Stimulated activated CD8-positive, alpha-beta memory T cell treated with anti-CD3 and anti-CD28 coated beads, Interleukin-7, amount 100 ng/mL, for 1 hour (primary cell): ENCODE data around the gene DAAM1.

Experiments
- DNase-seq, 2 donors: peaks; one replicate each; pipeline ENCODE4 v3.0.0-alpha.2; 2020; ENCODE audit warnings: low read depth in 2 of 2

DAAM1 gene

GRCh38 chr14:59341858-59342477 is 153.5 kb downstream of the DAAM1 start:
- DNase-seq, result no peak

GRCh38 chr14:59342516-59343484 is 154.3 kb downstream of the DAAM1 start:
- no peak for DNase-seq

GRCh38 chr14:59343585-59343984 is 155.1 kb downstream of the DAAM1 start:
- DNase-seq, result no peak

GRCh38 chr14:59344016-59344415 is 155.5 kb downstream of the DAAM1 start:
- no peak for DNase-seq

- no peak for DNase-seq
These were observed 156.4 kb downstream of the DAAM1 start for GRCh38 chr14:59344691-59345455.

GRCh38 chr14:59346329-59346728 is 157.9 kb downstream of the DAAM1 start:
- DNase-seq, result no peak

GRCh38 chr14:59346796-59347510 is 158.5 kb downstream of the DAAM1 start:
- DNase-seq, result no peak

- no peak for DNase-seq
These were observed 159.0 kb downstream of the DAAM1 start for GRCh38 chr14:59347511-59347900.

- no peak for DNase-seq
These were observed 159.4 kb downstream of the DAAM1 start for GRCh38 chr14:59347915-59348314.

- DNase-seq, result no peak
These were observed 160.8 kb downstream of the DAAM1 start for GRCh38 chr14:59349258-59349701.

GRCh38 chr14:59352961-59353360 is 164.5 kb downstream of the DAAM1 start:
- DNase-seq, result no peak

- DNase-seq, result no peak
These were observed 166.2 kb downstream of the DAAM1 start for GRCh38 chr14:59354666-59355065.

- no peak for DNase-seq
These were observed 166.6 kb downstream of the DAAM1 start for GRCh38 chr14:59355091-59355490.

GRCh38 chr14:59356312-59356711 is 167.8 kb downstream of the DAAM1 start:
- no peak for DNase-seq

- no peak for DNase-seq
These were observed 168.3 kb downstream of the DAAM1 start for GRCh38 chr14:59356767-59357166.

- DNase-seq, result no peak
These were observed 169.6 kb downstream of the DAAM1 start for GRCh38 chr14:59358102-59358501.

GRCh38 chr14:59358784-59359183 is 170.3 kb downstream of the DAAM1 start:
- DNase-seq, result no peak

- no peak for DNase-seq
These were observed 171.1 kb downstream of the DAAM1 start for GRCh38 chr14:59359431-59360124.

GRCh38 chr14:59360233-59360632 is 171.8 kb downstream of the DAAM1 start:
- DNase-seq, result no peak

- DNase-seq, result no peak
These were observed 172.7 kb downstream of the DAAM1 start for GRCh38 chr14:59360923-59361794.
